ENCODE data around the gene MAL.

DNA sequence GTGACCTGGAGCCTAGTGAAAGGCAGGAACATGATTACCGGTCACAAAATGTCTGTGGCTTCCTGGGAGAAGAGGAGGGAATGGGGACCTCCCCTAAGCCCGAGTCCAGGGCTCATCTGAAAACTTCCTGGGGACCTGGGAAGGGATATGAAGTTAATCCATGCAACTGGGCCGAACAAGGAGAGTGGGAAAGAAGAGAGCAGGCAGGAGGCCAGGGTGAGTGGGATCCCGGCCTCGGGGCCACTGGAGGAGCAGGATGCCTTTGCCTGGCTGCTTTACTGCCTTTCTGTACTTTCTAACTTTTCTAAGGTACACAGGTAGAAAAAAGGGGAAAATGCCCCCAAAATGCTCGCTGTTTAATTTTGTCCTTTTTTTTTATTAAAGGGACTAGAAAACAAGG is 43.4 kb upstream of the MAL start:
- TF ChIP-seq, protein P1, sequence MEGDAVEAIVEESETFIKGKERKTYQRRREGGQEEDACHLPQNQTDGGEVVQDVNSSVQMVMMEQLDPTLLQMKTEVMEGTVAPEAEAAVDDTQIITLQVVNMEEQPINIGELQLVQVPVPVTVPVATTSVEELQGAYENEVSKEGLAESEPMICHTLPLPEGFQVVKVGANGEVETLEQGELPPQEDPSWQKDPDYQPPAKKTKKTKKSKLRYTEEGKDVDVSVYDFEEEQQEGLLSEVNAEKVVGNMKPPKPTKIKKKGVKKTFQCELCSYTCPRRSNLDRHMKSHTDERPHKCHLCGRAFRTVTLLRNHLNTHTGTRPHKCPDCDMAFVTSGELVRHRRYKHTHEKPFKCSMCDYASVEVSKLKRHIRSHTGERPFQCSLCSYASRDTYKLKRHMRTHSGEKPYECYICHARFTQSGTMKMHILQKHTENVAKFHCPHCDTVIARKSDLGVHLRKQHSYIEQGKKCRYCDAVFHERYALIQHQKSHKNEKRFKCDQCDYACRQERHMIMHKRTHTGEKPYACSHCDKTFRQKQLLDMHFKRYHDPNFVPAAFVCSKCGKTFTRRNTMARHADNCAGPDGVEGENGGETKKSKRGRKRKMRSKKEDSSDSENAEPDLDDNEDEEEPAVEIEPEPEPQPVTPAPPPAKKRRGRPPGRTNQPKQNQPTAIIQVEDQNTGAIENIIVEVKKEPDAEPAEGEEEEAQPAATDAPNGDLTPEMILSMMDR (conservative IDR thresholded peaks at IDR 0.05; ENCODE audit: low read length) = no peak
- TF ChIP-seq EZH2phosphoT487 (IDR thresholded peaks at IDR 0.05; ENCODE audit: borderline replicate concordance) = no peak
